Astrocyte of the cerebellum (primary cell): ENCODE measurements around the gene RGS5.

Experiments
- DNase-seq: peaks from one replicate; pipeline ENCODE4 v3.0.0-alpha.2; 2011; ENCODE audit warnings: low read depth
- H3K4me3 ChIP-seq: 2 replicates; pipeline ENCODE4 v1.5.1; 2011; ENCODE audit warnings: mild to moderate bottlenecking, low read depth, low read length, moderate library complexity
- CTCF ChIP-seq: IDR thresholded peaks from 2 replicates; pipeline ENCODE4 v1.5.1; 2012; ENCODE audit warnings: low read length, low read depth, moderate library complexity, mild to moderate bottlenecking; ENCODE audit errors: missing control alignments
- in situ Hi-C: cut with HindIII; loops from 2 replicates; pipeline ENCODE4 v1.10.0; 2017; ENCODE audit warnings: low sequenced_read_pairs

RGS5 gene

DNA sequence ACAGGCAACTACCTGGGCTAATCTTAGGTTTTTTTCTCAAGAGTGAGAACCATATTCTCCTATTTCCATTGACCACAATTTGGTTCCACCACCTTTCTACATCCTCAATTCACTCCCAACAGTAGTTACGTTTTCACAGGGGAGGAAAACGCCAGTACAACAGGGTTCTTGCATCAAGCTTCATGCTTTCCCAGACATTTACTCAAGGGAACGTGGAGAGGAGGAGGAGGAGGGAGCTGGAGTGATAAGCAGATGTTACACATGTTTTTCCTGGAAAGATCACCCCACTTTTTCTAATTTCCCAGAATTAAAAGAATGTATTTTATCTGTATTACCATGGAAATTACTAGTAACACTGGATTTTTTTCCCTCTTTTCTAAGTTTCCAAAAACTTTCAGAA lies 58.3 kb downstream of the RGS5 start:
- no peak for DNase-seq
- in situ Hi-C loops, result no loop called here
- no peak overlapping the region for H3K4me3 ChIP-seq
- no peak for TF ChIP-seq CTCF

DNA sequence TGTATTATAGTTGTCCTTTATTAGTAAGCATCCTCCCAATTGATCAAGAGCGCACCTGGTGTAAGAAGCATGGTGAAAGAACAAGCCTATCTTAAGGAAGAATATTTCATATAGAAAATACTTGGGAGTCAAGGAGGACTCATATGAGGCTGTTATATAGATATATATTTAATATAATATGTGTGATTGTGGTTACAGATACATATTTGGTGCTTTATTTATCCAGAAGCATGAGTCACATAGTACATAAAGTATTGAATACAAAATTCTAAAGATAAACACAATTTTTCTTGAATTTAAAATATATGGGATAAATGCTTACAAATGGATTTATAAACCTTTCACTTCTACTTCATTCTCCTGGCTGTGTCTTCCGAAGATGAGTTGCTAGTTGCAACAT lies 60.6 kb downstream of the RGS5 start:
- in situ Hi-C loops, result no loop called here
- no peak for DNase-seq
- no peak overlapping the region for H3K4me3 ChIP-seq
- TF ChIP-seq CTCF, result no peak

- no peak for TF ChIP-seq CTCF
- in situ Hi-C loops, result no loop called here
- H3K4me3 ChIP-seq, result no peak overlapping the region
- no peak for DNase-seq
Observed at GRCh38 chr1:163141556-163141955, 61.2 kb downstream of the RGS5 start.

DNA sequence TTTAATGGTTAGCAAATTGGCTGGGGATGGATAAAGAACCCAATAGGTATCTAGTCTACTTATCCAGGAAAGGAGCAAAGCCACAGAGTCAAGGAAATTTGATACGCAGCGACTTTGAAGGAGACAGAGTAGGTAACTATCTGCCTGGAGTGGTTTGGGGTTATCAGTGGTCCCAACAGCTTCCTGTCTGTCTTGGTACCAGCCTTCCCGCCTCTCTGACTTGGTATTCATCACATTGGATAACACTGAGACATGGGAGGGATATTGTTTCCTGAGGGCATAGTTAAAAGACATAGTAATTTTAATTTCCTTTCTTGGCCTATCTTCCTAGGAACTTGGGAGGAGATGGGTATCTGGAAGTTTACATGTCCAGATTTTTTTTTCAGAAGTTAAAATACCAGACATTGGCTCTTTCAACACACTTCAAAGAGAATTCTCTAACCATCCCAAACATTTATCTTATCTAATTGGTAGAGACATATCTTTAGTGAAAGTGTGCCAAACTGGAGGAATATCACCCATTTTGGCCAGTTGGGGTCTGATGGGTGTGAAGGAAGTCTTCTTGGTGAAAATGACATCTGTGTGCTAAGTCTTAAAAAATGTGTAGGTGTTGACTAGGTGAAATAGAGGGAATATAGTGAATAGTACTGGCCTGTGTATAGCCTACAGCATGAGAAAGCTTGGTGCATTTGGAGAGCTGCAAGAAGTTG lies 65.0 kb downstream of the RGS5 start:
- H3K4me3 ChIP-seq, result no peak overlapping the region
- in situ Hi-C loops, result no loop called here
- TF ChIP-seq CTCF, result no peak
- DNase-seq, result no peak

- in situ Hi-C loops, result loop anchor here (5.0 kb wide), 1 partner anchor 45 kb away; no protein-coding TSS in a partner anchor
- TF ChIP-seq CTCF, result no peak
- H3K4me3 ChIP-seq, result no peak overlapping the region
- no peak for DNase-seq
Observed at GRCh38 chr1:163131981-163132380, 70.7 kb downstream of the RGS5 start.

- in situ Hi-C loops, result loop anchor here (5.0 kb wide), 1 partner anchor 43 kb away; no protein-coding TSS in a partner anchor
- no peak for TF ChIP-seq CTCF
- DNase-seq, result no peak
- no peak overlapping the region for H3K4me3 ChIP-seq
Observed at GRCh38 chr1:163130225-163130856, 72.4 kb downstream of the RGS5 start.
